Measurements from ENCODE around the gene HMCES.
A peak's percentile ranks its signal among the peaks of the same experiment; 100 is the strongest.
"Not testable (repeated sequence)": the region's sequence is repeated elsewhere in the genome, so short reads cannot be mapped to it uniquely, and the experiment has no call there.

Gene HMCES

DNA sequence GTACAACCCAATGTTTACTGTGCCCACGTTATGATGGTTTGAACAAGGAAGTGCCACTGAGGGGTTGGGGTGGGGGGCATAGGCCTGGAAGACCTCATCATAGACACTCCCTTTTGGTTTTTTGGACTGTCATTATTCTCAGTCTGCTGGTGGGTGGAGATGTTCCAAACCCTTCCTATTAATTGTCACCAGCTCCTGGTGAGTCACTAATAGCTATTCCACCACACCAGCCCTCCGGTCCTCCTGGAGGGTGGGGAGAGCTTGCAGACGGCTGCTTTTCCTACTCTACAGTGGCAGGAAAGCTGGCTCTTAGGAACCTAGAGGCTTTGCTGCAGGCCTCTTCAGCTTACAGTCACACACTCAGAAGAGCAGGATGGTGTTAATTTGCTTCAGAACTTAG is 38.2 kb upstream of the HMCES start:
- no peaks in the 10 kb centered on the region for H3K27me3 ChIP-seq (ENCODE audit: control insufficient read depth, insufficient read depth, low read length)
- 0 out of 2 replicates have a peak, but pooled peaks cover 5% of the 10 kb centered on the region for H3K4me1 ChIP-seq (ENCODE audit: control insufficient read depth, insufficient read depth, low read length)
- no peak overlapping the region for H3K27ac ChIP-seq (ENCODE audit: low read depth, low read length)
- no peaks in the 10 kb centered on the region for H3K36me3 ChIP-seq (ENCODE audit: control insufficient read depth, insufficient read depth, low read length)
- H3K9ac ChIP-seq (ENCODE audit: low read depth, low read length), result no peak overlapping the region
- no peaks in the 10 kb centered on the region for H3K9me3 ChIP-seq (ENCODE audit: control insufficient read depth, insufficient read depth, low read length)
- H3K4me3 ChIP-seq (ENCODE audit: low read depth, low read length), result no peak overlapping the region

DNA sequence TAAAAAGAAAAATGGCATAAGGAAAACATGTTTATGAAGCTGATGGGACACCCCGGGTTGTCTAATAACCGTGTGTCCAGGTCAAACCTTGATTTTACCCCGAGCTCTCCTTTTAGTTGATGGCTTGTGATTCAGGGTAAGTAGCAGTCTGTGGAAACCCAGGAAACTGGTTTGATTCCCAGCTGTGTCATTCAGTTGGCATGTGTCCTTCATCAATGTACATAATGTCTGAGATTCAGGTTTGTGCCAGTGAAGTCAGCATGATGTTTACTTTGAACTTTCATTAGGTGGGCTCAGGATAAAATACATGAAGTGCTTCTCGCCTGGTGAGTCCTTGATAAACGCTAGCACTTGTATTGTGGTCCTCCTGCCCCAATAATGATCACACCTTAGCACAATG is 33.5 kb upstream of the HMCES start:
- Histone ChIP-seq H3K9me3 (ENCODE audit: control insufficient read depth, insufficient read depth, low read length) (no peaks in the 10 kb centered on the region), H3K36me3 (ENCODE audit: control insufficient read depth, insufficient read depth, low read length) (no peaks in the 10 kb centered on the region), H3K4me3 (ENCODE audit: low read depth, low read length) (no peak overlapping the region), H3K27me3 (ENCODE audit: control insufficient read depth, insufficient read depth, low read length) (no peaks in the 10 kb centered on the region), H3K27ac (ENCODE audit: low read depth, low read length) (no peak overlapping the region), H3K9ac (ENCODE audit: low read depth, low read length) (no peak overlapping the region), H3K4me1 (ENCODE audit: control insufficient read depth, insufficient read depth, low read length) (peaks cover 2% of the 10 kb centered on the region)

DNA sequence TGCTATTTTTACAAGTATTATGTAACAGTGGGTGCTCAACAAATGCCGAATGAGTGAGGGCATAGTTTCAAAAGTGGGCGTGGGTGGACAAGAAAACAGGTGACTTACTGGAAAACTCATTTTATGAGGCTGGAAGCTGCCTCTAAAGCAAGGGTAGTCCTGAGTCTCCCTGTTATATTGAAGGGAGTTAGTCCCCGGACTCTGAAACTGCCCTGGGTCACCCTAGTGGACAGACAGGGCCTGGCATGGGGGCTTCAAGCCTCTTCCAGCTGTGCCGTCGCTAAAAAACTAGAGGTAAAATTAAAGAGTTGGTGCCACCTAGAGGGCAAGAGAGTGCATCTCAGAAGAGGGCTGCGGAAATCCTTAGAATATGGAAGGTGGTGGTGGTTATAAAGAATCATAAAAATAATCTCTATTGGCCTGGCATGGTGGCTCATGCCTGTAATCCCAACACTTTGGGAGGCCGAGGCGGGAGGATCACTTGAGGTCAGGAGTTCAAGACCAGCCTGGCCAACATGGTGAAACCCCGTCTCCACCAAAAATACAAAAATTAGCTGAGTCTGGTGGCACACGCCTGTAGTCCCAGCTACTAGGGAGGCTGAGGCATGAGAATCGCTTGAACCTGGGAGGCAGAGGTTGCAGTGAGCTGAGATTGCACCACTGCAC is 32.9 kb upstream of the HMCES start:
- not testable (repeated sequence) for H3K4me1 ChIP-seq (ENCODE audit: control insufficient read depth, insufficient read depth, low read length); H3K9me3 ChIP-seq (ENCODE audit: control insufficient read depth, insufficient read depth, low read length); H3K27me3 ChIP-seq (ENCODE audit: control insufficient read depth, insufficient read depth, low read length); H3K36me3 ChIP-seq (ENCODE audit: control insufficient read depth, insufficient read depth, low read length); H3K27ac ChIP-seq (ENCODE audit: low read depth, low read length); H3K4me3 ChIP-seq (ENCODE audit: low read depth, low read length); H3K9ac ChIP-seq (ENCODE audit: low read depth, low read length)

DNA sequence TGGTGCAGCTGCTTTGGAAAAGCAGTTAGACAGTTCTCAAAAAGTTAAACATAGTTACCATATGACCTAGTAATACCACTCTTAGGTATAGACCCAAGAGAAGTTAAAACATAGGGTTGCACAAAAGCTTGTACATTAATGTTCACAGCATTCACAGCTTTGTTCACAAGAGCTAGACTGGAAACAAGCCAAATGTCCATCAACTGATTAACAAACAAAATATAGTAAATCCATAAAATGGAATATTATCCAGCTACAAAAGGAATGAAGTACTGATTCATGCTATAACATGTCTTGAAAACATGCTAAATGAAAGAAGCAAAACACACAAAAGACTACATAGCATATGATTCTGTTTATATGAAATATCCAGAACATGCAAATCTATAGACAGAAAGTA is 32.0 kb upstream of the HMCES start:
- no peaks in the 10 kb centered on the region for H3K9me3 ChIP-seq (ENCODE audit: control insufficient read depth, insufficient read depth, low read length)
- H3K4me3 ChIP-seq (ENCODE audit: low read depth, low read length), result no peak overlapping the region
- no peaks in the 10 kb centered on the region for H3K36me3 ChIP-seq (ENCODE audit: control insufficient read depth, insufficient read depth, low read length)
- peaks cover 6% of the 10 kb centered on the region for H3K4me1 ChIP-seq (ENCODE audit: control insufficient read depth, insufficient read depth, low read length)
- no peak overlapping the region for H3K27ac ChIP-seq (ENCODE audit: low read depth, low read length)
- no peaks in the 10 kb centered on the region for H3K27me3 ChIP-seq (ENCODE audit: control insufficient read depth, insufficient read depth, low read length)
- H3K9ac ChIP-seq (ENCODE audit: low read depth, low read length), result no peak overlapping the region

DNA sequence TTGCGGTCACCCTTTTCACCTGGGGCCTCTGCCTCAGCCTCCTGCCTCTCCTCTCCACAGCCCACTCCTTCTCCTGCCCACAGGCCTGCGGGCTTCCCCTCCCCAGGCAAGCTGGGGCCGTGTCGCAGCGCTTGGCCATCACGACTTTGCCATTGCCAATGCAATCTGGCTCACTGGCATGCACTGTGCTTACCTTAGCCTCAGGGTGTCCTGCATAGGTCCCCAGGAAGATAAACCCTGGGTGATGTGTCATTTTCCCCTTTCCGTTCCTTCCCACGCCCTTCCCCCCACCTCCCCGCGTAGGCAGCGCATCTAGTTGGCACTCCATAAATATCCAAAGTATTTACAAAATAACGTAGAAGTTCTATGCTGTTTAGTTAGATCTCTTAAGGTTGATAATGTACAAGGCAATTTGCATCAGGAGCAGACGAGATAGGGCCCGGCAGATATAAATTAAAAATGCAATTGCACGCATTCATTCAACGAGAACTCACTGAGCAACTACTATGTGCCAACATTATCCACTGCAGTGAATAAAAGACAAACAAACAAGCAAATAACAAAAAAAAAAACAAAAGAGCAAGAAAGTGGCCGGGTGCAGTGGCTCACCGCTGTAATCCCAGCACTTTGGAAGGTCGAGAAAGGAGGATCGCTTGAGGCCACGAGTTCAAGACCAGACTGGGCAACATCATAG is 30.2 kb upstream of the HMCES start:
- Histone ChIP-seq H3K4me3 (ENCODE audit: low read depth, low read length) (peak overlapping the region; percentile 98), H3K27ac (ENCODE audit: low read depth, low read length) (no peak overlapping the region), H3K9ac (ENCODE audit: low read depth, low read length) (peak overlapping the region; percentile 92), H3K27me3 (ENCODE audit: control insufficient read depth, insufficient read depth, low read length) (no peaks in the 10 kb centered on the region), H3K36me3 (ENCODE audit: control insufficient read depth, insufficient read depth, low read length) (peaks cover 17% of the 10 kb centered on the region), H3K9me3 (ENCODE audit: control insufficient read depth, insufficient read depth, low read length) (no peaks in the 10 kb centered on the region), H3K4me1 (ENCODE audit: control insufficient read depth, insufficient read depth, low read length) (peaks cover 6% of the 10 kb centered on the region)

DNA sequence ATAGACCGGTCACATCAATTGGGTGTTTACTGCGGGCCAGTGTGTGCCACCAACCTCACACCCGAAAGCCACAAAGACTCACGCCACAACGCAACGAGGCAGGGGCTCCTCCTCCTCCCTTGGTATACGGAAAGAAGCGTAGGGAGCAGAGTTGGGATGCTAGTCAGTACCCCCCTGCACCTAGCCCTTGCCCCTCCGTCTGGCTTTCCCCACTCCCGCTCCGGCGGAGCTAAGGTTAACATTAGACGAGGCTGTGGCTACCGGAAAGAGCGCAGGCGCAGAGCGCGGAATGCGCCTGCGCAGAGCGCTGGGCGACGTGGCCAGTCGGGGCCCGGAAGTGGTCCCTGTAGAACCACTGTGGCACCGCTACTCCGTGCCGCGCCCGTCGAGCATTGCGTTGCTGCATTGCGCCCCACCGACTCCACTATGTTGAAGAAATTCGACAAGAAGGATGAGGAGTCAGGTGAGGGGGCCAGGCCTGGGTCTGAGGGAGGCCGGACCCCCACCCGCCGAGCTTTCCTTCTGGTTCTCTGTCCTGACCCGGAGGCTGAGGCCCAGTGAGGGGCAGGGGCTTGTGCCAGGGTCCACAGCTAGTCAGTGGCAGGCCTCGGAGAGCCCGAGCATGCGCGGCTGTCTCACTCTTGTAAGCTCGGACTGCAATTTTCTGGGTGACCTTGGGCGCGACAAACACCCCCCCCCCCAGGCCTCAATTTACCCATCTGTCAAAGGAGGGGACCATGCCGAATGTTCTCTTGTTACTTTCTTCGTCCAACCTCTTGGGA is 29.2 kb upstream of the HMCES start, which contains the start of gene COPG1:
Gene COPG1, plus strand, starts transcription at position 323 of the 782 bp plus-strand sequence. Its CDS starts 104 bp downstream, at position 427.
- H3K4me1 ChIP-seq (ENCODE audit: control insufficient read depth, insufficient read depth, low read length), result peaks cover 6% of the 10 kb centered on the region
- no peaks in the 10 kb centered on the region for H3K9me3 ChIP-seq (ENCODE audit: control insufficient read depth, insufficient read depth, low read length)
- no peaks in the 10 kb centered on the region for H3K27me3 ChIP-seq (ENCODE audit: control insufficient read depth, insufficient read depth, low read length)

DNA sequence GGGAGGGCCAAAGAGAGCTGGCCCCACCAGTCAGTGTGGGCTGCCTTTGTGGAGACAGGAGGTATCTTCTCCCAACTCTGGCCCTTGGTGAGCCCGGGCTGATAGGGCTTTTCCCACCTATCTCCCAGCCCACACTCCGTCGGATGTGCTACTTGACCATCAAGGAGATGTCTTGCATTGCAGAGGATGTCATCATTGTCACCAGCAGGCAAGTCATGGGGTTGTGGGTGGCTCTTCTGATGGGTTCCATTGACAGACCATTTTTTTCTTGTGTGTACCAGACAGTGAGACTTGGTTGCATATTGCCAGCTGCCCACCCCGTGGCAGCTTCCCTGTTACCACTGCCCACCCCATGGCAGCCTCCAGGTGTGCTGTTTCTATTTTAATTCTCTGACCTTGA is 25.9 kb upstream of the HMCES start:
- H3K36me3 ChIP-seq (ENCODE audit: control insufficient read depth, insufficient read depth, low read length), result peaks cover 58% of the 10 kb centered on the region
- H3K27ac ChIP-seq (ENCODE audit: low read depth, low read length), result no peak overlapping the region

More for the DNA sequence above, 29.2 kb upstream of the HMCES start, which contains the start of gene COPG1:
- Histone ChIP-seq H3K9ac (ENCODE audit: low read depth, low read length) (peak within 1 kb of the TSS; percentile 92), H3K36me3 (ENCODE audit: control insufficient read depth, insufficient read depth, low read length) (peaks cover 26% of the 10 kb centered on the region), H3K27ac (ENCODE audit: low read depth, low read length) (peak within 1 kb of the TSS; percentile 78), H3K4me3 (ENCODE audit: low read depth, low read length) (peak within 1 kb of the TSS; percentile 98)

DNA sequence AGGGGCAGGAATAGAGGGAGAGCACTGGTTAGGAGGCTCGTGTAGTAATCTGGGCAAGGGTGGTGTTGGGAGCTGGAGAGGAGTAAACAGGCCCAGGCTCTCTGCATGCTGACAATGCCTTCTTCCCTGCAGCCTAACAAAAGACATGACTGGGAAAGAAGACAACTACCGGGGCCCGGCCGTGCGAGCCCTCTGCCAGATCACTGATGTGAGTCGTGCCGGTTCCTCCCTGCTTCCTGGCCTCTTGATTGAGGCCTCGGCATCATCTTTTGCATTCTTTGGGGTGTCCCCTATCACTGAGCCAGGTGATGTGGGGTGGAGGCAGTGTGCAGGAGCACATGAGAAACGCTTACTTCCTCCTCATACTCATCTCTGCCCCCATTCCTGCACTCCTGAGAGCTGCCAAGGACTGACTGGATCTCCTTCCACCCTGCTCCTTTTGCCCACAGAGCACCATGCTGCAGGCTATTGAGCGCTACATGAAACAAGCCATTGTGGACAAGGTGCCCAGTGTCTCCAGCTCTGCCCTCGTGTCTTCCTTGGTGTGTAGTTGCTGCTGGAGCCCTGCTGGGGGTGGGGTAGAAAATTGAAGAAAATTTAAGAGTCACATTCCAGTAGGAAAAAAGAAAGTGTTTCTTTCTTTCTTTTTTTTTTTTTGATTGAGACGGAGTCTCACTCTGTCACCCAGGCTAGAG is 24.0 kb upstream of the HMCES start:
- no peaks in the 10 kb centered on the region for H3K9me3 ChIP-seq (ENCODE audit: control insufficient read depth, insufficient read depth, low read length)
- no peak overlapping the region for H3K9ac ChIP-seq (ENCODE audit: low read depth, low read length)
- H3K27ac ChIP-seq (ENCODE audit: low read depth, low read length), result no peak overlapping the region
- H3K4me1 ChIP-seq (ENCODE audit: control insufficient read depth, insufficient read depth, low read length), result peaks cover 6% of the 10 kb centered on the region
- no peak overlapping the region for H3K4me3 ChIP-seq (ENCODE audit: low read depth, low read length)
- peaks cover 73% of the 10 kb centered on the region for H3K36me3 ChIP-seq (ENCODE audit: control insufficient read depth, insufficient read depth, low read length)
- no peaks in the 10 kb centered on the region for H3K27me3 ChIP-seq (ENCODE audit: control insufficient read depth, insufficient read depth, low read length)

More for the DNA sequence above, 25.9 kb upstream of the HMCES start:
- Histone ChIP-seq H3K4me3 (ENCODE audit: low read depth, low read length) (no peak overlapping the region), H3K27me3 (ENCODE audit: control insufficient read depth, insufficient read depth, low read length) (no peaks in the 10 kb centered on the region), H3K4me1 (ENCODE audit: control insufficient read depth, insufficient read depth, low read length) (peaks cover 6% of the 10 kb centered on the region), H3K9ac (ENCODE audit: low read depth, low read length) (no peak overlapping the region), H3K9me3 (ENCODE audit: control insufficient read depth, insufficient read depth, low read length) (no peaks in the 10 kb centered on the region)

DNA sequence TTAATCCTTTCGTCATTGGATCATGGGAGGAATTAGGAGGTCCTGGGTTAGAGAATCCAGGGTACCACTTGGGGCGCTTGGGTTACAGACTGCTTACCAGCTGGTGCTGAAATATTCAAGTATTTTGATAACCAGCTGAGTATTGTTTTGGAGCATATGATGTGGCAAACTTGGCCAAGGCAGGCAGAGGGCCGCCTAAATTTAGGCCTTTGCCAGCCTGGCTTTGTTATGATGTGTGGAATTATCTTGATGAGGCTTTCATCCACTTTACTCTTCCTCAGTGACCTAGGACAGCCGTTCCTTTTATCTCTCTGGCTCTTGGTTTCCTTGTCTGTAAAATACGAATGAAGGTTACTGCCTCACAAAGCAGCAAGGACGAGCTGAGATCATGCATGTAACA is 22.4 kb upstream of the HMCES start:
- Histone ChIP-seq H3K27ac (ENCODE audit: low read depth, low read length) (no peak overlapping the region), H3K9ac (ENCODE audit: low read depth, low read length) (no peak overlapping the region), H3K4me1 (ENCODE audit: control insufficient read depth, insufficient read depth, low read length) (no peaks in the 10 kb centered on the region), H3K4me3 (ENCODE audit: low read depth, low read length) (no peak overlapping the region), H3K27me3 (ENCODE audit: control insufficient read depth, insufficient read depth, low read length) (no peaks in the 10 kb centered on the region), H3K36me3 (ENCODE audit: control insufficient read depth, insufficient read depth, low read length) (peaks cover 88% of the 10 kb centered on the region), H3K9me3 (ENCODE audit: control insufficient read depth, insufficient read depth, low read length) (no peaks in the 10 kb centered on the region)

DNA sequence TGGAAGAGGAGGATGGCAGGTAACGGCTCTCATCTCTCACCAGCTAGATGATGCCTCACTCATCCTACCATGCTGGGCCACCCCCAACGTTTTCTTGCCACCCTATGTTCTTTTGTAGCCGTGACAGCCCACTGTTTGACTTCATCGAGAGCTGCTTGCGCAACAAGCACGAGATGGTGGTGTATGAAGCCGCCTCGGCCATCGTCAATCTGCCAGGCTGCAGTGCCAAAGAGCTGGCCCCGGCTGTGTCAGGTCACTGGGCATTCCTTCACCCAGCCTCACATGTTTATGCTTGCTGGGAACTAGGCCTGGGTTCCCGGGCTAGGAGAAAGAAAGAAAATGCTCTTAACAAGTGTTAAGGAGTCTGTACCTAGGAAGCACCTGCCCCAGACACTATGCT is 21.1 kb upstream of the HMCES start:
- Histone ChIP-seq H3K9me3 (ENCODE audit: control insufficient read depth, insufficient read depth, low read length) (no peaks in the 10 kb centered on the region), H3K9ac (ENCODE audit: low read depth, low read length) (no peak overlapping the region), H3K36me3 (ENCODE audit: control insufficient read depth, insufficient read depth, low read length) (peaks cover 89% of the 10 kb centered on the region), H3K4me3 (ENCODE audit: low read depth, low read length) (no peak overlapping the region), H3K4me1 (ENCODE audit: control insufficient read depth, insufficient read depth, low read length) (no peaks in the 10 kb centered on the region), H3K27me3 (ENCODE audit: control insufficient read depth, insufficient read depth, low read length) (no peaks in the 10 kb centered on the region), H3K27ac (ENCODE audit: low read depth, low read length) (no peak overlapping the region)

Data from HUES48 (cell line).